Measurements from ENCODE around the gene ANXA6.
"Not testable (repeated sequence)": the region's sequence is repeated elsewhere in the genome, so short reads cannot be mapped to it uniquely, and the experiment has no call there.

Gene ANXA6

DNA sequence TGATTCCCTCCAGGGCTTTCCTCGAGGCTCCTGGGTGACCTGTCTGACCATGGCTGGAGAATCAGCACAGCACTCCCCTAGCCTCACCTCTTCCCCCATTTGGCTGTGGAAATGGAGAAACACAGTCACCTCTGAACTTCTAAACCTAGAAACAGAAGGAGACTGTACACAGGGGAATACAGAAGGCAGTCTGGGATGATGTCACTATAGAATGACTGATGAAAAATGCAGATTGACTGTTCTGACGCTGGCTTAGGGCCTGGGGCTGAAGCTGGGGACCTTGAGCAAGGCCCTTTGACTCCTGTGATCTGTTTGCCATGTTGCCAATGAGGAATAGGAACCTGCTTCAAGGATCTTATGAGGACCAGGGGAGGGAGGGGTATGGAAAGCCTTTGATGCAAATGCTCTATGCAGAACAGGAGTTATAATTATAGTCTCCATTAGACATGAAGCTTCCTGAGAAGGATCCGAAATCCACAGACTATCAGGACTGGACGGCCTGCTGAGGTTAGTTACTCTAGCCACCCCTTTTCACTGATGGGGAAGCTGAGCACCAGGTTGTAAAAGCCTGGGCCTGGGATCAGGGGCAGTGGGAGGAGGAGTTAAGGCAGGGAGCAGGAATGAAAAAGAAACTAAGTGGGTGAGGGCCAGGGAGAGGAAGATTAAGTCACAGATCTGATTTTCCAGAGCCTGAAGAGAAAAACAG lies 24.4 kb upstream of the ANXA6 start:
- DNase-seq (ENCODE audit: insufficient read length, low spot score) (no peak), FAIRE-seq (no peak)

DNA sequence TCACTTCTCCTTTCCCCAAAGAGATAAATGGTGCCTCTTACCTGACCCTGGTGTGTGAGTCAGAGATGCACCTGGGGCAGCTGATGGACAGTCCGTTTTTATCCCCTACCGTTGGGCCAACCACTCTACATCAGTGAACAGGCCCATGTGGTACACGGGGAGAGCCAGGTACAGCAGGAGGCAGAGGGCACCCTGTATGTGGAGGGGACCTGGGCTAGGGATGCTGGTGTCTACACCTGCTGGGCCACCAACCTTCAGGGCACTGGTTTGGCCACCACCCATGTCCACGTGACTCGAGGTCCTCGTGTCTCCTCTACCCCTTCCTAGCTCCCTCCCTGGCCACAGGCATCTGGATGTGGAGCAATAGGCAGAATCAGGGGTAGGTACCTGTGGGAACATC lies 22.7 kb upstream of the ANXA6 start:
- FAIRE-seq (no peak), DNase-seq (ENCODE audit: insufficient read length, low spot score) (no peak)

DNA sequence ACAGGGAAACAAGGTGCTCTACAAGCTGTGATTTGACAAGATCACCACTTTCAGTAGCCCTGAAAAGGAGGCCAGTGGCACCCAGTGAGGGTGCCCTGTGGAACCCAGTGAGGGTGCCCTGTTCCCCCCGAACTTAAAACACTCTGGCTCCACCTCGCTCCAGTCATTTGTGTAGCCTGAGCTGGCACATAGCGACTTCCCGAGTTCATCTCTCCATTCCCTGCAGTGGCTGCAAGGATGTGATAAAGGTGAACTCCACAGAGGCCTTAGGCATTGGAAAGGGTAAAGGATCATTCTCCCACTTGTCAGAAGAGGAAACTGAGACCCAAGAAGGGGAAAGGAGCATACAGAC lies 21.9 kb upstream of the ANXA6 start:
- no peak for DNase-seq (ENCODE audit: insufficient read length, low spot score)
- FAIRE-seq: no peak

DNA sequence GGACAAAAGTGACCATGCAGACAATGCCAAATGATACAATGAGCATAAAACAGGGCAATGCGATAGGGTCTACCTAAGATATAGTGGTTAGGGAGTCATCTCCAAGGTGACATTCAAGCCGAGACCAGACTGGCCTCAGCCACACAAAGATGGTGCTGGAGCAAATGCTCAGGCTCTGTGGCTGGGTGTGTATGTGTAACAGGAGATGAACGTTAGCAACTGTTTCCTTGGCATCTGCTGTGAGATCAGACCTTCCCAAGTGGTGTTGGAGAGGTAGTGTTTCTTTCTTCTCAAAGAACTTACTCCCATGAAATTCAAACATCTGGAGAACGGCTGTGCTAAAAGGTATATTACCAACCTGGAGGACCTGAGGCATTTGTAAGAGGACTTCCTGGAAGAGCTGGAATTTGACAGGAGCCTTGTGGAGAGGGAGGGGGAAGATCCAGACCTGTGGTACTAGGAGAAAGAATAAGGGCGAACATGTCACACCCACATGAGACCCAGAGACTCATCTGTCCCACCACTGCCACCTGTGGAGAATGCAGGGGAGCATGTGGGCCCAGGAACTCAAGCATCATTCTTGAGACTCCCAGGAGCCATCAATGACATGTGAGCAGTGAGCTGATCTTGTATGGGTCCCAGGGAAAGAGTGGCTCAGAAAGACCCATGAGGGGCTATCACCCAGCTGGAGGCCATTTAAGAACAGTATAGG lies 21.4 kb upstream of the ANXA6 start:
- DNase-seq (ENCODE audit: insufficient read length, low spot score) (no peak), FAIRE-seq (no peak)

DNA sequence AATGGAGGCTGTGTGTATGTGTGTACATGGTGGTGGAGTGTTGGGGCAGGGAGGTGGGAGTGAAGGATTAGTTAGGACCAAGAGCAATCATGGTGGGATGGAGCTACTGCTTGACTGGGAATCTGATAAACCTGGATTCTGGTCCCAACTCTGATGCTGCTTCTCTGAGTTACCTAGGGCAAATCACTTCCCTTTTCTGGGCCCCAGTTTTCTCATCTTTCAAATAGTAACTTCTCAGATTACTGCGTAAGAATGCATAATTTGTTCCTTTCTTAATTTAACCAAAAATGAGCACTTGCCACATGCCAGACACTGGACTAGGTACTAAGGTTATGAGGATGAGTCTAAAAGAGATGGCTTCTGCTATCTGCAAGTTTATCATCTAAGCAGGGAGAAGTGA lies 20.8 kb upstream of the ANXA6 start:
- DNase-seq (ENCODE audit: insufficient read length, low spot score) (no peak), FAIRE-seq (no peak)

DNA sequence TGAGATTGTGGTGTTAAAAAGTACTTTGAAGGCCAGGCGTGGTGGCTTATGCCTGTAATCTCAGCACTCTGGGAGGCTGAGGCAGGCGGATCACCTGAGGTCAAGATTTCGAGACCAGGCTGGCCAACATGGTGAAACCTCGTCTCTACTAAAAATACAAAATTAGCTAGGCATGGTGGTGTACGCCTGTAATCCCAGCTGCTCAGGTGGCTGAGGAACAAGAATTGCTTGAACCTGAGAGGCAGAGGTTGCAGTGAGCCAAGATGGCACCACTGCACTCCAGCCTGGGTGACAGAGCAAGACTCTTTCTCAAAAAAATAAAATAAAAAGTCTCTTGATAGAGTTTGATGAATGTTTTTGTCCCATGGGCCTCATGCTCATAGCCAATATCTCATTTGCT lies 18.7 kb upstream of the ANXA6 start:
- DNase-seq (ENCODE audit: insufficient read length, low spot score); FAIRE-seq: not testable (repeated sequence)

DNA sequence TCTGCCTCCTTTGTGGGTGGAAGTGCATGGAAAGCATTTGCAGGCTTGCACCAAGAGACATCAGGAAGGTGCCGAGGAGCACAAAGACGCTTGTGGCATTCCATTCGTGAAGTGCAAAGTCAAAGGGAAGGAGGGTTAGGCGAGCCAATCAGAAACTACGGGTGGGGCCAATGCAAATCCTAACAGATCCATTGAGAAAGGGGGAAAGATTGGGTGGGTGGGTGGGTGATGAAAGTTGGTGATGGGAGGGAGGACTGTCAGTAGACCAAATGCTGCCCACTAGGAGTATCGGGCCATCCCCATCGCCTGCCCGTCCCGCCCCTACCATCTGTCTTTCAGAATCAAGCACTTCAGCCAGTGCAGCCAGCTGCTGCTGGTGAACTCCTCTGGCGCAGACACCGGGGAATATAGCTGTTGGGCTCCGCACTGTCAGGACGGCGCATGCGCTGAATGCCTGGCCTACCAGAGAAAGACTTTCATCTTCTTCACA lies 17.1 kb upstream of the ANXA6 start:
- DNase-seq (ENCODE audit: insufficient read length, low spot score) (no peak), FAIRE-seq (no peak)

DNA sequence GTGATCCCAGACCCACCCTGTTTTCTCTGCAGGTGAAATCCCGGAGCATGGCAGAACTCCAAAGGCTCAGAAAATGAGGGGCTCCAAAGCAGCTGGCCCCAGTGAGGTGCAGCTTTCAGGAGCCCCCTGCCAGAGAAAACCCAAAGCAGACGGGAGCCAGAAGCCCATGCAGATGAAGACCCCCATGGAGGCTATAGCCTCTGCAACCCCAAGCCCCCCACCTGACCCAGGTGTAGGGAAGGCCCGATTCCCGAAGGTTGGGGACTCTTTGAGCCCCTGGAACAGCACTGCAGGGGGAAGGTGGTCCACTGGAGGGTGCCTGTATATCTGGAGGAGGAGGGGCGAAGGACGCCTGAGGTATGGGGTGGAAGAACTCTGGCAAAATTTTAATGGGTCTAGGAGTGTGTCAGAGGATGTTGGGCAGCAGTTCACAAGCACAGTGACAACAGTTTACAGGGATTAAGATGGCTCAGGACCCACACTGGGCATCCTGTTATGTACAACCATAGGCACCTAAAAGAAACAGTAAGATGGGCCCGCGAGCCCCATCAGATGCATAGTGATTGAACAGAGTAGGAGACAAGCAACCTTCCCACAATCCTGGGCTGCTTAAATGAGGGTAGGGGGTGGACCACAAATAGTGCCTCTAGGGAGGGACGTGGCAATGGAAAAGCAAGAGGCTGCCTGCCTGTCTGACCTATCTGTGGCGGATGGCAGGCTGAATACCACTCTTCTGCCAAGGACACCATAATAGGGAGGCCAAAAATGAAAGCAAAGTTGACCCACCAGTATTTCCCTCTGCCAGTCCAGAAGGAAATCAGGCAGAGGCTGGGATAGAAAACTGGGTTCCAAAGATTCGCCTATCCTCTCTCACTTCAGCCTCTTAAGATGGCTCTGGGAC lies 16.4 kb upstream of the ANXA6 start:
- no peak for DNase-seq (ENCODE audit: insufficient read length, low spot score)

DNA sequence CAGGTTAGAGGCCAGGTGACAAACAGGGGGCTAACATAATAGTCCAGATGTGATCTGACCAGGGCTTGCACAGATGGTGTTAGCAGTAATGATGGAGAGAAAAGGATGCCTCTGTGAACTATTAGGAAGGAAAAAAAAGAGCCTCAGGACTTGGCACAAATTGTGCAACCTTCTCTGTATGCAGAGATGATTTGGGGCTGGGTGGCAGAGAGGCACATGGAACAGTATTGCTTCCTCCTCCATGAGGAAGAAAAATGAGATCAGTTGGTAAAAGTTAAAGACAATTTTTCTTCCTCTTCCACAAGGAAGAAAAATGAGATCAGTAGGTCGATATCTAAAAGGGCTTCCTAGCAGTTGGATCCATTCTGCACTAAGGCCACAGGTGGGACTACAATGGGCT lies 13.9 kb upstream of the ANXA6 start:
- FAIRE-seq (no peak), DNase-seq (ENCODE audit: insufficient read length, low spot score) (no peak)

More for the DNA sequence above, 16.4 kb upstream of the ANXA6 start:
- FAIRE-seq: no peak

DNA sequence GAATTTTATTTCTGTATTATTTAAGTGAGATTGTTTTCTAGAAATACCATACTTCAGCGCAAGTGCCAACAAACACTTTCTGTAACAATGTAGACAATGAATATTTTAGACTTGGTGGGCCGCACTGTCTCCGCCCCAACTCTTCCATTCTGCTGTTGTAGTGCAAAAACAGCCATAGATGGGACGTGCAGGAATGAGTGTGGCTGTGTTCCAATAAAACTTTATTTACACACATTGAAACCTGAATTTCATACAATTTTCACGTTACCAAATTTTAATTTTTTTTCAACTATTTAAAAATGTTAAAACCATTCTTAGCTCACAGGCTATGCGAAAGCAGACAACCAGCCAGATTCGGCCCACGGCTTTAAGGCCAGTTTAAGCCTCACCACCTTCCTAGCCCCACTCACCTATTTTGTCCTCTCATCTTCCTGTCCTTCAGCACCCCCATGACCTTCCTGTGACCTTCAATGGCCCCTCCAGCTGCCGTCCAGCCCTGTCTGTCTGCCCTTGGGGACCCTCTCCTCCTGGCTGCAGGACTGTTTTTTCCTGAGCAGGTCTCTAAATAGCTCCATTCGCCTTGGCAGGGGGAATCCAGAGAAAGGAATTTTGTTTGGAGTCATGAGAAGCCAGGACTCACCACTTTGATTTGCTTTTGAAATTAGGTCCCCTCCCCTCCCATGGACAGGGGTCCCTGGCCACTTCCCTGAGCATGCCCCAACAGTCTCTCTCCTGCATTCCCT lies 11.2 kb upstream of the ANXA6 start:
- DNase-seq (ENCODE audit: insufficient read length, low spot score): no peak
- FAIRE-seq: no peak

DNA sequence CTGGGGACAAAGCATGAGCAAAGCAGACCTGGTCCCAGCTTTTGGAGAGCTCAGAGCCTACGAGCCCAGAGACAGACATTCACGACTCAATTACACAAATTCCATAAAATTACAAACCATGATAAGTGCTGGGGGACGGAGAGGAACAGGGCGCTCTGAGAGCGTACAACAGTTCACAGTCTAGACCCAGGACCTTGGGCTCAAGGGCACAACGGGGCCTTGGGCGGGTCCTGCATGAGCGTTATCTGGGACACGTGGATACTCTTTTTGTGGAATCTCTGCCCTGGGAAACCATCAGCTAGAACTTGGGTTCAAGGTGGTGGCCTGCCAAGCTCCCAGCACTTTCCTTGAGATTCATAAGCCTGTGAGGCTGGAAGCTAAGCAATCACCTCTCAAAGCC lies 9.4 kb upstream of the ANXA6 start:
- no peak for FAIRE-seq
- DNase-seq (ENCODE audit: insufficient read length, low spot score): no peak

DNA sequence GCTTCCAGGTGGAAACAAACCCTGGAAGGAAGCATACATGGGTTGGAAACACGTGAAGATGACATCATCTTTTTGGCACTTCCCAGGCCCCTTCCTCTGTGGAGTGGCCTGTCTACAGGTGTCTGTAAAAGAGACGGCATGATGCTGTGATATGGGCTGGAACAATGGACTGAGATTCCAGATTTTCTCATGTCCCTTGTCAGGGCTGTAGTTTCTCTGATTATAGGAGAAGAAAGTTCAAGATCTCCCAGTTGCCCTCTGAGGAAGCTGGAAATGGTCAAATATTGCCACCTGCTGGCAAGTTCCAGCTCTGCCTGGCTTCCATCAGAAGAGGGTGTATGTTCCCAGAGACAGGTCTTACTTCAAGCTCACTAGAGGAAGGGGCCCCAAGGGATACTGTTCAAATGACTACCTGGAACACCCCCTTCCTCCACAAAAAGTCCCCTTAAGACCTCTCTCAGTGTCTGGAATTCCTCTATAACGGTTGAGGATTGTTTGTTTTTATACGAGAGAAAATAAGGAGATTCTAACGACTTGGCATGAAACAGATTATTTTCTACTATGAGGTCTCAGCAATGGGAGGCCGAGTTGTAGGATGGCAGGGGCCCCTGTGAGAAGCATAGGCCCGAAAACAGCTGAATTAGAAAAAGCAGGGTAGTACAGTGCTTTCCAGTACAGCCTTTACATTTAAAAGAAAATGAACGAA lies 7.3 kb upstream of the ANXA6 start:
- DNase-seq (ENCODE audit: insufficient read length, low spot score) (peak; percentile 76), FAIRE-seq (no peak)

DNA sequence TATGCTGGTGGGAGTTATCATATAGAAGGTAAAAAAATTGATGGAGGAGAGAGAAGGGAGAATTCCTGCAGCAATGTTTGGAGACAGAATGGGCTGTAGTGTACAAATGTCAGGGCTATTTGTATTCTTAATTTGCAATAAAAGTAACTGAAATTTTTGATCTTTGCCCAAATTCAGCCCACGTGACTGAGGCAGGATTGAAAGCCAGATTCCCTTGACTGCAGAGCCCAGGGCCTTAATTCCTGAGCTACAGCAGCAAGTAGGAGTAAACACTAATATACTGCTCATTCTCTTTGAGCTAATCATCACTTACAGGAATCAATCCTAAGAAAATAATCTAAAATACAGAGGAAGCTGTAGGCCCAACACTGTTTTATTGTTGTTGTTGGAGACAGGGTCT lies 5.2 kb upstream of the ANXA6 start:
- no peak for DNase-seq (ENCODE audit: insufficient read length, low spot score)
- FAIRE-seq: no peak

DNA sequence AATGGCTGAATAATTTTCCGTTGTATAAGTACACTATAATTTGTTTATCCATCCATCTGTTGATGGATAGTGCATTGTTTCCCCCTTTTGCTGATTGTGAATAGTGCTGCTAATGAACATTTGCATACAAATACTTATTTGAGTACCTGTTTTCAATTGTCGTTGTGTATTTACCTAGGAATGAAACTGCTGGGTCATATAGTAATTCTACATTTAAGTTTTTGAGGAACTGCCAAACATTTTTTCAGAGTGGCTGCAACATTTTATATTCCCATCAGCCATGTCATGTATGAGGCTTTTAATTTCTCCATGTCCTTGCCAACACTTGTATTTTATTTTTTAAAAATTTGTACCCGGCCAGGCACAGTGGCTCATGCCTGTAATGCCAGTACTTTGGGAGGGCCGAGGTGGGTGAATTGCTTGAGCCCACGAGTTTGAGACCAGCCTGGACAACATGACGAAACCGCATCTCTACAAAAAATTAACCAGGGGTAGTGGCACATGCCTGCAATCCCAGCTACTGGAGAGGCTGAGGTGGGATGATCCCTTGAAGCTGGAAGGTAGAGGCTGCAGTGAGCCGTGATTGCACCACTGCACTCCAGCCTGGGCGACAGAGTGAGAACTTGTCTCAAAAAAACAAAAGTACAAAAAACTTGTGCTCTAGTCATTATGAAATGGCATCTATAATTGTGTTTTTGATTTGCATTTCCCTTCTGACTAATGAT lies 2.2 kb upstream of the ANXA6 start:
- DNase-seq (ENCODE audit: insufficient read length, low spot score) (no peak), FAIRE-seq (no peak)

DNA sequence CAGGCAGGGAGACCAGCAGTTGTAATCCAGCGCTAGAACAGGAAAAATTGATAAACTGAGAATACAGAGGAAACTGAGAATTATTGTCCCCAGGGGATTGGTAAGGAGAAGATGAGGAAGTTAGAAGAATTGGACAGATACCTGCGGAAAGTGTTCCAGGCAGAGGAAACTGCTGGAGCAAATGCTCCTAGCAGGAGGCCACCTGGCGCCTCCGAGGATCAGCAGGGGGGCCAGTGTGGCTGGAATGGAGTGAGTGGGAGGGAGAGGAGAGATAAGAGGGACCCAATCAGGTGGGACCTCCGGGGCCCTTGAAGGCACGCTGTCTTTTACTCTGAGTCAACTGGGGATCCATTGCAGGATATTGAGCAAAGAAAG lies 695 bp upstream of the ANXA6 start:
- FAIRE-seq (no peak), DNase-seq (ENCODE audit: insufficient read length, low spot score) (no peak)

DNA sequence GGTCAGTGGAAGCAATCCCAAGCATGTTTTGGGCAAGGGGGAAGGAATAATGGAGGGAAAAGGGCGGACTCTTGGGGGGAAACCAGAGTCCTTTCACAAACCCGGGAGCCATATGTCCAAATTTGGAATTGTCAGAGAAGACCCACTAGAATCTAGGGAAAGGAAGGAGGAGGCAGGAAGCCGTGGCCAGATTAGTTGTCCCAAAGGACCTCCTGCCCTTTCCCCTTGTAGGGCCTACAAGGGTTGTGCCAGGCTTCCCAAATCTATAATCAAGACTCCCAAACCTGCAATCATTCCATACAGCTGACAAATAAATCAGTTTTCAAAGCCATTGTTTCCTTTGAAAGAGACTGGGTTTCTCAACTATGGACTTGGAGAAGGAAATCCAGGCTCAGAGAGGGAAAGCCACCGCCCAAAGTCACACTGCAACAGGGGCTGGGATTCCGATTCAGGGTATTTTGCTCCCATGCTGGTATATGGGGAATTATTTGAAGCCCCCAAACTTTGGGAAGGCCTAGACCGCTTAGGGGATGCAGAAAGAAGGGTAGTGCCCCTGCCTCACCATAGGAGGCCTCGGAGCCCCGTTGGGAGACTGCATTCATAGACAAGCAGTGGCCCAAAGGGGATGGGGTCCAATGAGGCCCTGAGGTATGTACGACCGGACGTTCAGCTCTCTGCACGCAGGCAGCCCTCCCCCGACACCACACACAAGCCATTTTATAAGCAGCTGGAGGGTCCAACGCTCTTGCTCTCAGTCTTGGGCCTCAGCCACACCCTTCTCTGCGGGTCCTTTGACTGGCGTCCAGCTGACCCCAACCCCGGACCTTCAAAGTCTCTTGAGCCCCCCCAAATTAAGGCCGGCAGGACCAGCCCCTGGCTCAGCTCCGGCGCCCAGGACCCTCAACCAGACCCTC lies 815 bp downstream of the ANXA6 start:
- no peak for FAIRE-seq
- no peak for DNase-seq (ENCODE audit: insufficient read length, low spot score)

DNA sequence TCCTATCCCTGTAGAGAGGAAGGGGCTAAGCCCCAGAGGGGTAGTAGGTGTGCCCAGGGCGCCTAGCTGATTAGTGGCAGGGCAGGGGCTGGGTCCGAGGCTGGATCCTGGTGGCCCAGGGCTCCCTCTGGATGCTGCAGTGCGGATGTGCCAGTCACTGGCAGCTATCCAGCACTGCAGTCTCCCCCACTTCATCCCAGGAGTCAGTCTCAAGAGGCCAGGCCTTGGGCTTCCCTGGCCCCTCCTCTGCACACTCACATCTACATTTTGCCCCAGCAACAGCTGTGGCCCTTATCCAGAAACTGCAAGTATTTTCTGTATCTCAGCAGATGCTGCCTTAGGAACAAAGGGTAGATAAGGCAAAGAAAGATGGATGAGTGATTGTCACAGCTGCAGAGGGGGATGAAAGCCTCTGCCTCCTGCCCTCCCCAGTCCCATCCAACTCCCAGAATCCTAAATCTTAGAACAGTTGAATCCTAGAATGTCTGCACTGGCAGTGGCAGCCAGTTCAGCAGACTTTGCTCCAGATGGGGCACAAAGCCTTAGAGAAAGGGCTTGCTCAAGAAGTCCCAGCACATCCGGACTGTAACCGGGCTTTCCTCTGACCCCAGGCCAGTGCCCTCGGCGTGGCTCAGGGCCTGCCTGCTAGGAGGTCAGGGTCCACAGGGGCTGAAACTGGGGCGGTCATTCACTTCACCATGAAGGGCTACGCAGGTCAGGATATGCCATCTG lies 1.6 kb downstream of the ANXA6 start:
- no peak for FAIRE-seq

More for the DNA sequence above, 1.6 kb downstream of the ANXA6 start:
- DNase-seq (ENCODE audit: insufficient read length, low spot score): peak; percentile 54

Data from HTR-8/SVneo (cell line).